Bronchial epithelial cell (primary cell): ENCODE data around the gene STK32B. TPM values are rescaled to one million over a fixed set of nuclear protein-coding genes. Genes with fewer than 3 reads are reported as not detected.

Experiments
- DNase-seq: peaks from one replicate; pipeline ENCODE4 v3.0.0-alpha.2; 2010; ENCODE audit warnings: low read depth
- FAIRE-seq: peaks from 2 replicates; lab custom pipeline; 2011; peaks lifted over from hg19 to GRCh38; lab: Jason Lieb, UNC
- H3K27me3 ChIP-seq: 2 replicates; pipeline ENCODE4 v1.5.1; 2011; ENCODE audit warnings: low read length; ENCODE audit not compliant: control insufficient read depth, insufficient read depth
- H3K36me3 ChIP-seq: 2 replicates; pipeline ENCODE4 v1.5.1; 2011; ENCODE audit warnings: low read length; ENCODE audit not compliant: control insufficient read depth, insufficient read depth
- H3K4me3 ChIP-seq: 2 replicates; pipeline ENCODE4 v1.5.1; 2011; ENCODE audit warnings: mild to moderate bottlenecking, low read depth, low read length, control low read depth
- CTCF ChIP-seq: IDR thresholded peaks from 2 replicates; pipeline ENCODE4 v1.5.1; 2011; ENCODE audit warnings: mild to moderate bottlenecking, moderate library complexity, low read length, control low read depth, inconsistent platforms; ENCODE audit not compliant: insufficient read depth, severe bottlenecking
- total RNA-seq: library from RNA; depleted of rRNA; stranded (reverse); fragments of >200 nt; gene quantifications from 2 replicates; pipeline ENCODE4 v1.2.1, GENCODE V29; 2014

STK32B gene
- total RNA-seq, 1 donor from 2014 or later: under 0.01 TPM

- Histone ChIP-seq H3K4me3 (no peak overlapping the region), H3K36me3 (no peaks in the 10 kb centered on the region), H3K27me3 (no peaks in the 10 kb centered on the region)
- FAIRE-seq (no peak), DNase-seq (no peak)
- no peak for TF ChIP-seq CTCF
These were observed 141.4 kb downstream of the STK32B start for GRCh38 chr4:5192678-5193077.

- TF ChIP-seq CTCF: no peak
- no peak for FAIRE-seq
- Histone ChIP-seq H3K27me3 (no peaks in the 10 kb centered on the region), H3K36me3 (no peaks in the 10 kb centered on the region), H3K4me3 (no peak overlapping the region)
- DNase-seq: no peak
These were observed 147.6 kb downstream of the STK32B start for GRCh38 chr4:5198656-5199541.

- Histone ChIP-seq H3K36me3 (no peaks in the 10 kb centered on the region), H3K4me3 (no peak overlapping the region), H3K27me3 (no peaks in the 10 kb centered on the region)
- TF ChIP-seq CTCF: no peak
- no peak for FAIRE-seq
- no peak for DNase-seq
These were observed 148.6 kb downstream of the STK32B start for GRCh38 chr4:5199912-5200311.

- no peak for FAIRE-seq
- TF ChIP-seq CTCF: no peak
- Histone ChIP-seq H3K4me3 (no peak overlapping the region), H3K36me3 (no peaks in the 10 kb centered on the region), H3K27me3 (no peaks in the 10 kb centered on the region)
- no peak for DNase-seq
These were observed 149.2 kb downstream of the STK32B start for GRCh38 chr4:5200513-5200912.

GRCh38 chr4:5203309-5203992 is 152.2 kb downstream of the STK32B start:
- DNase-seq: no peak
- FAIRE-seq: no peak
- Histone ChIP-seq H3K36me3 (no peaks in the 10 kb centered on the region), H3K4me3 (no peak overlapping the region), H3K27me3 (no peaks in the 10 kb centered on the region)
- TF ChIP-seq CTCF: no peak
